IPS-15b (cell line): ENCODE data around the gene PYCARD.
"Not testable (repeated sequence)": the region's sequence is repeated elsewhere in the genome, so short reads cannot be mapped to it uniquely, and the experiment has no call there.

Source experiments
- H3K27me3 ChIP-seq: one replicate; pipeline ENCODE4 v1.6.1; 2013; ENCODE audit warnings: low read length; ENCODE audit not compliant: control insufficient read depth, insufficient read depth
- H3K36me3 ChIP-seq: one replicate; pipeline ENCODE4 v1.6.1; 2013; ENCODE audit warnings: low read length; ENCODE audit not compliant: control insufficient read depth, insufficient read depth
- H3K4me1 ChIP-seq: one replicate; pipeline ENCODE4 v1.6.1; 2013; ENCODE audit warnings: mild to moderate bottlenecking, low read length; ENCODE audit not compliant: control insufficient read depth, insufficient read depth
- H3K4me3 ChIP-seq: one replicate; pipeline ENCODE4 v1.5.1; 2013; ENCODE audit warnings: low read depth, low read length
- H3K9ac ChIP-seq: one replicate; pipeline ENCODE4 v1.6.1; 2013; ENCODE audit warnings: low read depth, mild to moderate bottlenecking, low read length
- H3K9me3 ChIP-seq: one replicate; pipeline ENCODE4 v1.6.1; 2013; ENCODE audit warnings: mild to moderate bottlenecking, low read length; ENCODE audit not compliant: control insufficient read depth, insufficient read depth

The PYCARD gene

DNA sequence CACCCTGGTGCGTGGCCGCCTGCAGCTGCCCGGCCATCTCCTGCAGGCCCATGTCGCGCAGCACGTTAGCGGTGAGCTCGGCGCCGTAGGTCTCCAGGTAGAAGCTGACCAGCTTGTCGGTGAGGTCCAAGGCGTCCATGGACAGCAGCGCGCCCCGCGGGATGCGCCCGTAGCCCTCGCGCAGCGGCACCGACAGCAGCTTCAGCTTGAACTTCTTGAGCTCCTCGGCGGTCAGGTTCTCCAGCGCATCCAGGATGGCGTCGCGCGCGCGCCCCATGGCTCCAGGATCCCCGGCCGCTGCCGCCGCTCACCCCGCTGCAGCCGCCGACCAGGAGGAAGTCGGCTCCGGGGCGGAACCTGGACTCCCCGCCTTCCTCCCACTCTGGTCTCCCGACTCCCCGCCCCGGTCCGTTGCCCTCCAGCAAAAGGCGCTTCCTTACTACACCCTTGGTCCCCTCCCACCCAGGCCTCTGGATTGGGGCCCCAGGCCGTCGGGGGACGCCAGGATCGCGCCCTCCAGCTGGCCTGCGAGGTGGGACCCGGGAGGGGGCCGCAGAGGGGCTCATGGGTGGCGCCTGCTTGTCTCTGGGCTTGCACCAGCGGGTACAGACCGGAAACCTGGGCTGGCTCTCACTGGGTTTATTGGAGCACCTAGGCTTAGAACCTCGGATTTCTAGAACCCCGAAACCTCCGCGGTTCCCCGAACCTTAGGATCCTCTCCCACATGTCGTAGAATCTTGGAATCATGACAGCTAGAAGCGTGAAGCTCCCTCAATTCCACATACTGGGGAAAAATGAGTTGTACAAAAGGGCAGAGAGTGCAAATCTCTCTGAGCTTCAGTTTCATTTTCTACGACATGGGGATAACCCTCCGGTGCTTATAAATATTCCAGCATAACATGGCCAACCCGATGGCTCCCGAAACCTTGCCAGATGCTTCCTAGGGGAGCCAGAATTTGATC lies at the start of gene PYCARD:
PYCARD (minus strand) TSS at position 347 of the 962 bp plus-strand sequence; CDS start at position 277, 70 bp downstream.
- peak within 1 kb of the TSS; percentile 58 for H3K9ac ChIP-seq
- peaks cover 4% of the 10 kb centered on the region for H3K27me3 ChIP-seq
- peaks cover 6% of the 10 kb centered on the region for H3K36me3 ChIP-seq
- H3K9me3 ChIP-seq: no peaks in the 10 kb centered on the region
- H3K4me3 ChIP-seq: peak within 1 kb of the TSS; percentile 77
- H3K4me1 ChIP-seq: peaks cover 6% of the 10 kb centered on the region

DNA sequence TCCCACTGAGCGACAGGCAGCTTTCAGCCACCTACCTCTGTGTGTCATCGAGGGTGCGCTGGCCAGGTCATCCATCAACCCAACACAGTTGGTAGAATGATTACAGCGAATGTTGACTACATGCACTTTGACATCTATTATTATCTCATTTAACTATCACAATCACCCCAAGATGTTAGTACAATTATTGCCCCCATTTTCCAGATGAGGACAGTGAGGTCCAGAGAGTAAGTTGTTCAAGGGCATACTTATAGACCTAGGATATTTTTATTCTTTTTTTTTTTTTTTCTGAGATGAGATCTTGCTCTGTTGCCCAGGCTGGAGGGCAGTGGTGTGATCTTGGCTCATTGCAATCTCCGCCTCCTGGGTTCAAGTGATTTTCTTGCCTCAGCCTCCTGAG lies 48.9 kb upstream of the PYCARD start:
- H3K4me3 ChIP-seq: no peak overlapping the region

GRCh38 chr16:31250782-31251384 lies 48.3 kb upstream of the PYCARD start:
- Histone ChIP-seq H3K9me3 (no peaks in the 10 kb centered on the region), H3K4me1 (no peaks in the 10 kb centered on the region), H3K27me3 (no peaks in the 10 kb centered on the region), H3K4me3 (no peak overlapping the region), H3K9ac (no peak overlapping the region), H3K36me3 (no peaks in the 10 kb centered on the region)

More for the DNA sequence above, 48.9 kb upstream of the PYCARD start:
- Histone ChIP-seq H3K9me3 (no peaks in the 10 kb centered on the region), H3K36me3 (no peaks in the 10 kb centered on the region), H3K4me1 (no peaks in the 10 kb centered on the region), H3K9ac (no peak overlapping the region), H3K27me3 (no peaks in the 10 kb centered on the region)

- Histone ChIP-seq H3K27me3 (no peaks in the 10 kb centered on the region), H3K36me3 (no peaks in the 10 kb centered on the region), H3K4me1 (no peaks in the 10 kb centered on the region), H3K4me3 (no peak overlapping the region), H3K9ac (no peak overlapping the region), H3K9me3 (no peaks in the 10 kb centered on the region)
Observed at GRCh38 chr16:31248344-31248743, 45.8 kb upstream of the PYCARD start.

DNA sequence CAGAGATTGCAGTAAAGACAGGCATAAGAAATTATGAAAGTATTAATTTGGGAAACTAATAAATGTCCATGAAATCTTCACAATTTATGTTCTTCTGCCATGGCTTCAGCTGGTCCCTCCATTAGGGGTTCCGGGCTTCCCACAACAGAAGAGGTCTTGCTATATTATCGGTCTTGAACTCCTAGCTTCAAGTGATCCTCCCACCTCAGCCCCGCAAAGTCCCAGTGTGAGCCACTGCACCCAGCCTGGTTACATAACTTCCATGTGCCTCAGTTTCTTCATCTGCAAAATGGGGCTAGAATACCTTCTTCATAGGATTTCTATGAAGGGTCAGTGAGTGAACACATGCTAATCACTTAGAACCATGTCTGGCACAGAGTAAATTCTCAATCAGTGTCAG lies 43.7 kb upstream of the PYCARD start:
- Histone ChIP-seq H3K9me3 (no peaks in the 10 kb centered on the region), H3K36me3 (no peaks in the 10 kb centered on the region), H3K4me3 (no peak overlapping the region), H3K9ac (no peak overlapping the region), H3K4me1 (no peaks in the 10 kb centered on the region), H3K27me3 (no peaks in the 10 kb centered on the region)

GRCh38 chr16:31245598-31245997 lies 43.0 kb upstream of the PYCARD start:
- not testable (repeated sequence) for H3K9ac ChIP-seq, H3K36me3 ChIP-seq, H3K9me3 ChIP-seq, H3K4me3 ChIP-seq, H3K4me1 ChIP-seq, H3K27me3 ChIP-seq

GRCh38 chr16:31243734-31244670 lies 41.4 kb upstream of the PYCARD start:
- Histone ChIP-seq H3K4me1 (no peaks in the 10 kb centered on the region), H3K27me3 (no peaks in the 10 kb centered on the region), H3K9me3 (no peaks in the 10 kb centered on the region), H3K9ac (no peak overlapping the region), H3K36me3 (no peaks in the 10 kb centered on the region), H3K4me3 (no peak overlapping the region)

GRCh38 chr16:31242206-31242605 lies 39.6 kb upstream of the PYCARD start:
- Histone ChIP-seq H3K27me3 (no peaks in the 10 kb centered on the region), H3K9ac (no peak overlapping the region), H3K36me3 (no peaks in the 10 kb centered on the region), H3K9me3 (no peaks in the 10 kb centered on the region), H3K4me3 (no peak overlapping the region), H3K4me1 (no peaks in the 10 kb centered on the region)

DNA sequence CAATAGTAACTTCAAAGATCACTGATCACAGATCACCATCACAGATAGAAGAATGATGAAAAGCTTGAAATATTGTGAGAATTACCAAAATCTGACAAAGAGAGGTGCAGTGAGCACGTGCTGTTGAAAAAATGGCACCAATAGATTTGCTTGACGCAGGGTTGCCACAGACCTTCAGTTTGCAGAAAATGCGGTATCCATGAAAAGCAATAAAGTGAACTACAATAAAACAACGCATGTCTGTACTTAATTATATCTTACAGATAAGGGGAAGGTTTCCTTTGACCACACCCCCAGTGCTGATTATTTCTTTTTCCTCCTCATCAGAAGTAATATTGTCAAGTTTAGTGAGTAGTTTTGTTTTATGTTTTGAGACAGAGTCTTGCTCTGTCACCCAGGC lies 35.5 kb upstream of the PYCARD start:
- Histone ChIP-seq H3K36me3 (no peaks in the 10 kb centered on the region), H3K27me3 (no peaks in the 10 kb centered on the region), H3K9me3 (no peaks in the 10 kb centered on the region), H3K4me1 (no peaks in the 10 kb centered on the region), H3K9ac (no peak overlapping the region), H3K4me3 (no peak overlapping the region)

DNA sequence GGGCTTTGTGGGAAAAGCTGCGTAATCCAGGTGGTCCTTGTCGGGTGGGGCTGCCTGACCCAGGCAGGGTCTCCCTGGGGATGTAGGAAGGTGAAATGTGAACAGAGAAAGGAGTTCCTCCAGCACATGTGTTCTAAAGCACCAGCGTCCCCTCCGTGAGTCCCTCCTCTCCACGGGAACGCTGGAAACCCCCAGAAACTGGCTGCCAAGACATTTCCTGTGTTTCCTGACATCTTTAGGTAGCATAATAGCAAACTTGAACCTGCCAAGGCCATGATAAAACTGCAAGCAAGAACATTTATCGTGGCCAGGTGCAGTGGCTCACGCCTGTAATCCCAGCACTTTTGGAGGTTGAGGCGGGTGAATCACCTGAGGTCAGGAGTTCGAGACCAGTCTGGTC lies 26.9 kb upstream of the PYCARD start:
- Histone ChIP-seq H3K27me3 (no peaks in the 10 kb centered on the region), H3K36me3 (no peaks in the 10 kb centered on the region), H3K4me1 (no peaks in the 10 kb centered on the region), H3K9ac (no peak overlapping the region), H3K4me3 (no peak overlapping the region), H3K9me3 (no peaks in the 10 kb centered on the region)

DNA sequence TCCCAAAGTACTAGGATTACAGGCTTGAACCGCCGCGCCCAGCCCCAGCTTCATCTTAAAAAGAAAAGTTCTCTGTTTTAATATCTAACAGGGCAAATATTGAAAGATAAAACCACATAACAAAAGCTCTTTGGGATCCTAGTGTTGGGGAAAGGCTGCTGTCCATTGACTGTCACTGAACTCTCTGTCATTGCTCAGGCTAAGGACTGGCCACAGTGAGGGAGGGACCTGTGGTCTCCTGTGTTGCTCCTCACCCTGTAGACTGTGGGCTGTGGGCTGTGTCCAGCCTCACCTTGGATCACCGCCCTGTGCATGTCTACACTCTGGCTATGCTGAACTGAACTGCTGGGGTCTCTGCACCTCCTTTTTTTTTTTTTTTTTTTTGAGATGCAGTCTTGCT lies 25.6 kb upstream of the PYCARD start:
- H3K4me3 ChIP-seq: no peak overlapping the region
- no peaks in the 10 kb centered on the region for H3K27me3 ChIP-seq
- no peaks in the 10 kb centered on the region for H3K36me3 ChIP-seq
- H3K9me3 ChIP-seq: no peaks in the 10 kb centered on the region
- no peak overlapping the region for H3K9ac ChIP-seq
- H3K4me1 ChIP-seq: no peaks in the 10 kb centered on the region
